Liver (tissue), 9 donors: ENCODE results near the gene IL3. TPM values are rescaled to one million over a fixed set of nuclear protein-coding genes. Genes with fewer than 3 reads are reported as not detected.

Experiments used
- DNase-seq: peaks from one replicate; pipeline ENCODE4 v3.0.0-alpha.2; 2017; ENCODE audit warnings: low spot score
- H3K27ac ChIP-seq, 2 donors: one replicate each; pipeline ENCODE4 v1.7.0; 2013; ENCODE audit warnings: inconsistent platforms in 2 of 2, low read length in 2 of 2, control low read depth in 1 of 2, low read depth in 1 of 2, mild to moderate bottlenecking in 1 of 2
- H3K27me3 ChIP-seq, 4 donors: one replicate each; pipeline versions ENCODE4 v1.6.1 to v1.7.0; 2013; ENCODE audit warnings: low read length in 3 of 4, inconsistent platforms in 1 of 4, mild to moderate bottlenecking in 1 of 4, moderate library complexity in 1 of 4; ENCODE audit not compliant: control insufficient read depth in 4 of 4, insufficient read depth in 4 of 4
- H3K36me3 ChIP-seq, 4 donors: one replicate each; pipeline versions ENCODE4 v1.6.1 to v1.7.0; 2013; ENCODE audit warnings: low read length in 3 of 4, mild to moderate bottlenecking in 3 of 4, low read depth in 1 of 4, moderate library complexity in 1 of 4; ENCODE audit not compliant: control insufficient read depth in 4 of 4, insufficient read depth in 3 of 4
- H3K4me1 ChIP-seq, 4 donors: one replicate each; pipeline versions ENCODE4 v1.6.1 to v1.7.0; 2013; ENCODE audit warnings: low read length in 3 of 4, mild to moderate bottlenecking in 3 of 4, moderate library complexity in 1 of 4; ENCODE audit not compliant: control insufficient read depth in 4 of 4, insufficient read depth in 4 of 4
- H3K4me3 ChIP-seq, 3 donors: one replicate each; pipeline versions ENCODE4 v1.6.1 to v1.7.0; 2013; ENCODE audit warnings: low read length in 3 of 3, control low read depth in 1 of 3, low read depth in 1 of 3, mild to moderate bottlenecking in 1 of 3
- H3K9ac ChIP-seq, 2 donors: one replicate each; pipeline ENCODE4 v1.7.0; 2013; ENCODE audit warnings: low read length in 2 of 2, mild to moderate bottlenecking in 2 of 2, moderate library complexity in 2 of 2, control low read depth in 1 of 2, low read depth in 1 of 2
- H3K9me3 ChIP-seq, 4 donors: one replicate each; pipeline versions ENCODE4 v1.6.1 to v1.7.0; 2013; ENCODE audit warnings: low read length in 3 of 4; ENCODE audit not compliant: control insufficient read depth in 4 of 4
- ATF3 ChIP-seq: IDR thresholded peaks from 2 replicates; pipeline ENCODE4 v1.6.1; 2016; ENCODE audit warnings: antibody characterized with exemption
- CTCF ChIP-seq: fragments of 150-350 bp; IDR thresholded peaks from 2 replicates; pipeline ENCODE4 v1.5.1; 2017; ENCODE audit warnings: improper control_type of control experiment, low read depth, low read length; ENCODE audit not compliant: missing input control
- FOXA1 ChIP-seq: IDR thresholded peaks from 2 replicates; pipeline ENCODE4 v1.6.1; 2016; ENCODE audit warnings: antibody characterized with exemption
- FOXA2 ChIP-seq: IDR thresholded peaks from 2 replicates; pipeline ENCODE4 v1.6.1; 2016; ENCODE audit warnings: antibody characterized with exemption
- HNF4A ChIP-seq, 2 donors: conservative IDR thresholded peaks; 2 replicates each; pipeline ENCODE4 v1.6.1; 2016; ENCODE audit warnings: antibody characterized with exemption in 2 of 2, mild to moderate bottlenecking in 2 of 2
- HNF4G ChIP-seq: IDR thresholded peaks from 2 replicates; pipeline ENCODE4 v1.6.1; 2016; ENCODE audit warnings: antibody characterized with exemption
- RAD21 ChIP-seq, 2 donors: IDR thresholded peaks; 2 replicates each; pipeline ENCODE4 v1.6.1; 2016; ENCODE audit warnings: antibody characterized with exemption in 2 of 2, mild to moderate bottlenecking in 2 of 2
- SP1 ChIP-seq: IDR thresholded peaks from 2 replicates; pipeline ENCODE4 v1.6.1; 2018; ENCODE audit warnings: antibody characterized with exemption, mild to moderate bottlenecking
- TAF1 ChIP-seq: conservative IDR thresholded peaks from 2 replicates; pipeline ENCODE4 v1.6.1; 2016; ENCODE audit warnings: antibody characterized with exemption, mild to moderate bottlenecking
- ZBTB33 ChIP-seq: IDR thresholded peaks from 2 replicates; pipeline ENCODE4 v1.6.1; 2016; ENCODE audit warnings: antibody characterized with exemption
- WGBS: extraction: QIAGEN DNeasy Blood & Tissue Kit; methylation state at CpG from one replicate; pipeline ENCODE4 v1.1.7; 2013; 5-methylcytosine and 5-hydroxymethylcytosine counted together
- polyA plus RNA-seq, 2 donors: library from polyadenylated mRNA; stranded (reverse) in 1 of 2; unstranded in 1 of 2; fragments of 200-250 nt in 1 of 2; fragments of >200 nt in 1 of 2; fragmentation: Nextera tagmentation in 1 of 2; extraction: Ambion mirVana in 1 of 2; gene quantifications; one replicate each; pipeline versions ENCODE4 v1.2.1 to v1.2.3, GENCODE V29; 2013 to 2015
- total RNA-seq, 2 donors: library from RNA; depleted of rRNA; stranded (reverse); fragments of >200 nt; gene quantifications; one replicate each; pipeline ENCODE4 v1.2.3, GENCODE V29; 2014
- TF ChIP-seq, protein P1 (sequence below): IDR thresholded peaks from 2 replicates; pipeline ENCODE4 v1.6.1; 2016; ENCODE audit warnings: antibody characterized with exemption
- donor health status: healthy.
- donor health status: healthy.
- donor health status: healthy.
- donor health status: healthy.
- donor health status: healthy.

IL3 gene
- total and polyA plus RNA-seq, 4 donors: not detected

DNA sequence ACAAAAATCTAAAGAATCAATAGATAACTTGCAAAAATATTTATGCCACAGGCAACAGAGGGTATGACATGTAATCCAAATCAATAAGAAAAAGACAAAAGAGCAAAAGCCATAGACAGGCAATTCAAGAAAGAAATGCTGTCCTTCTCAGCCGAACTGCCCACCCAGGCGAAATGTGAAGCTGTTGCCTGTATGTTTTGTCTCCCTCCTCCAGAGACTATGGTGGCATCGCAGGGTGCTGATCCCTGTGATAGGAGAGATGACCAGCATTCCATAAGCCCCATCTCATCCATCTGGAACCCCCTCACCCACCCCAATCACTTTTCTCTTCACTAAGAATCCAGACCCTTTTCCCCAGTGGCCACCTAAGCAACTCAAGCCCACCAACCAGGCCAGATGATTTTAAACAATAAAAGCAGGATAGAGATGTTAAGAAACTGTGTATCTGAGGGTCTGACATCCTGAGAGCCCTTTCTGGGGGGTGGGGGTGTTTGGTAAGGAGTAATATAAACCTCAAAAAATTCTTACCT is 43.7 kb upstream of the IL3 start (continued):
- no peak for TF ChIP-seq ZBTB33
- TF ChIP-seq SP1: no peak

DNA sequence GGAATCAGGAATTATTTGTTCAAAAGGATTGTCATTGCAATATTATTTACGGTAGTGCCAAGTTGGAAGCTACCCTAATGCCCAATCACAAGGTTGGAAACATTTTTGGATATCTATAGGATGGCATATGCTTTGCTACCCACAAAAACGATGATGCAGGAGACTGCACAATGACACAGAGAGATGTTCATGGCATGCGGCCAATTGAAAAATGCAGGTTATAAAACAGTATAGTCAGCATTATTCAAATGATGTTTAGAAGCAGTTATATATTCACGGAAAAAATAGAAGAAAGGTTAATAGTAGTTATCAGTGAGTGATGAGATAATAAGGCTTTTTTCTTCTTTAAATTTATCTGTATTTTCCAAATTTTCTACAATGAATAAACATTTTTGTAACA is 43.1 kb upstream of the IL3 start:
- no peak overlapping the region for H3K27ac ChIP-seq

More for the DNA sequence above, 43.1 kb upstream of the IL3 start:
- H3K36me3 ChIP-seq: no peaks in the 10 kb centered on the region
- H3K27me3 ChIP-seq: no peaks in the 10 kb centered on the region
- no peaks in the 10 kb centered on the region for H3K9me3 ChIP-seq
- H3K4me1 ChIP-seq: no peaks in the 10 kb centered on the region
- TF ChIP-seq FOXA1: no peak
- TF ChIP-seq SP1: no peak
- no peak for TF ChIP-seq RAD21 (IDR thresholded peaks at IDR 0.05)
- TF ChIP-seq FOXA2: no peak
- TF ChIP-seq ATF3: no peak
- TF ChIP-seq, protein P1, sequence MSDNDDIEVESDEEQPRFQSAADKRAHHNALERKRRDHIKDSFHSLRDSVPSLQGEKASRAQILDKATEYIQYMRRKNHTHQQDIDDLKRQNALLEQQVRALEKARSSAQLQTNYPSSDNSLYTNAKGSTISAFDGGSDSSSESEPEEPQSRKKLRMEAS: no peak
- no peak for TF ChIP-seq HNF4G
- TF ChIP-seq TAF1: no peak
- no peak for TF ChIP-seq HNF4A (conservative IDR thresholded peaks at IDR 0.05)
- no peak for TF ChIP-seq CTCF
- TF ChIP-seq ZBTB33: no peak
- no peak overlapping the region for H3K9ac ChIP-seq
- 46% methylated on average over 4 of the region's 4 CpGs for WGBS
- DNase-seq: no peak
- no peak overlapping the region for H3K4me3 ChIP-seq
